Measurements from ENCODE around the gene EFNB1.

The EFNB1 gene

DNA sequence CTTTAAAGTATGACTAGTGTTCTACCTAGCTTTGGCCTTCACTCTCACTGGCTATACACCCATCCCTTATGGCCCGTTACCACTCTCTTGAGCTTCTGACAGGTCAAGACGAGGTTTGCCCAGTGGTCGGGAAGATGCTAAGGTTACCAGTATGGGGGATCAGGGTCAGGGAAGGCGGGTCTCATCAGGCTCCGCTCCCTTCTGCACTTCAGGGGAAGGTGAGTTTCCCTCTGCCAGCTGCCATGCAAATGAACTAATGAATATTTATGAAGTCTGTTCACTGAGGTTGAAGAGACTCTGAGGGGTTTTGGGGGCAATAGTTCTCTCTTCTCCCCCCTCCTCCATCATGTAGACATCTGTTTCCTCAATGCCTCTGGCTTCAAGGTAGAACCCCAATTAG, 6.6 kb downstream of the EFNB1 start:
- H3K4me1 ChIP-seq (ENCODE audit: insufficient read depth, low read length), result 0 out of 2 replicates have a peak, but pooled peaks cover 4% of the 10 kb centered on the region
- H3K36me3 ChIP-seq (ENCODE audit: insufficient read depth, low read length), result no peaks in the 10 kb centered on the region; the same call in 1 of the 2 replicates
- H3K9me3 ChIP-seq (ENCODE audit: insufficient read depth, low read depth, low read length), result no peaks in the 10 kb centered on the region
- H3K27me3 ChIP-seq (ENCODE audit: insufficient read depth, low read length), result peaks cover 59% of the 10 kb centered on the region
- no peak overlapping the region for H3K27ac ChIP-seq (ENCODE audit: low read depth, low read length)
- 97% methylated on average over 5 of the region's 5 CpGs for WGBS
- H3K4me3 ChIP-seq (ENCODE audit: low read length), result no peak overlapping the region
- H3K9ac ChIP-seq (ENCODE audit: low read depth, low read length), result no peak overlapping the region

GRCh38 chrX:68837119-68837518, 8.3 kb downstream of the EFNB1 start:
- Histone ChIP-seq H3K27me3 (ENCODE audit: insufficient read depth, low read length) (peaks cover 42% of the 10 kb centered on the region), H3K4me3 (ENCODE audit: low read length) (no peak overlapping the region), H3K9ac (ENCODE audit: low read depth, low read length) (no peak overlapping the region), H3K27ac (ENCODE audit: low read depth, low read length) (no peak overlapping the region), H3K36me3 (ENCODE audit: insufficient read depth, low read length) (peaks cover 6% of the 10 kb centered on the region; the same call in 1 of the 2 replicates), H3K4me1 (ENCODE audit: insufficient read depth, low read length) (0 out of 2 replicates have a peak, but pooled peaks cover 3% of the 10 kb centered on the region), H3K9me3 (ENCODE audit: insufficient read depth, low read depth, low read length) (no peaks in the 10 kb centered on the region)
- 96% methylated on average over 2 of the region's 3 CpGs for WGBS

GRCh38 chrX:68838571-68838910, 9.7 kb downstream of the EFNB1 start:
- Histone ChIP-seq H3K36me3 (ENCODE audit: insufficient read depth, low read length) (peaks cover 6% of the 10 kb centered on the region; the same call in 1 of the 2 replicates), H3K9me3 (ENCODE audit: insufficient read depth, low read depth, low read length) (no peaks in the 10 kb centered on the region), H3K4me3 (ENCODE audit: low read length) (no peak overlapping the region), H3K27me3 (ENCODE audit: insufficient read depth, low read length) (peaks cover 28% of the 10 kb centered on the region), H3K9ac (ENCODE audit: low read depth, low read length) (no peak overlapping the region), H3K27ac (ENCODE audit: low read depth, low read length) (no peak overlapping the region), H3K4me1 (ENCODE audit: insufficient read depth, low read length) (no peaks in the 10 kb centered on the region)
- 91% methylated on average over 7 of the region's 8 CpGs for WGBS

GRCh38 chrX:68839771-68840170, 10.9 kb downstream of the EFNB1 start:
- WGBS, result 95% methylated on average over 4 of the region's 4 CpGs
- Histone ChIP-seq H3K27me3 (ENCODE audit: insufficient read depth, low read length) (peaks cover 16% of the 10 kb centered on the region), H3K27ac (ENCODE audit: low read depth, low read length) (no peak overlapping the region), H3K4me1 (ENCODE audit: insufficient read depth, low read length) (no peaks in the 10 kb centered on the region), H3K9me3 (ENCODE audit: insufficient read depth, low read depth, low read length) (no peaks in the 10 kb centered on the region), H3K4me3 (ENCODE audit: low read length) (no peak overlapping the region), H3K36me3 (ENCODE audit: insufficient read depth, low read length) (peaks cover 6% of the 10 kb centered on the region; the same call in 1 of the 2 replicates), H3K9ac (ENCODE audit: low read depth, low read length) (no peak overlapping the region)

DNA sequence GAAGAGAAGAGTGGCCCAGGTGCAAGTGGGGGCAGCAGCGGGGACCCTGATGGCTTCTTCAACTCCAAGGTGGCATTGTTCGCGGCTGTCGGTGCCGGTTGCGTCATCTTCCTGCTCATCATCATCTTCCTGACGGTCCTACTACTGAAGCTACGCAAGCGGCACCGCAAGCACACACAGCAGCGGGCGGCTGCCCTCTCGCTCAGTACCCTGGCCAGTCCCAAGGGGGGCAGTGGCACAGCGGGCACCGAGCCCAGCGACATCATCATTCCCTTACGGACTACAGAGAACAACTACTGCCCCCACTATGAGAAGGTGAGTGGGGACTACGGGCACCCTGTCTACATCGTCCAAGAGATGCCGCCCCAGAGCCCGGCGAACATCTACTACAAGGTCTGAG, 11.4 kb downstream of the EFNB1 start:
- Histone ChIP-seq H3K9ac (ENCODE audit: low read depth, low read length) (no peak overlapping the region), H3K4me3 (ENCODE audit: low read length) (no peak overlapping the region), H3K4me1 (ENCODE audit: insufficient read depth, low read length) (no peaks in the 10 kb centered on the region), H3K27ac (ENCODE audit: low read depth, low read length) (no peak overlapping the region), H3K27me3 (ENCODE audit: insufficient read depth, low read length) (peaks cover 13% of the 10 kb centered on the region), H3K36me3 (ENCODE audit: insufficient read depth, low read length) (peaks cover 6% of the 10 kb centered on the region; the same call in 1 of the 2 replicates), H3K9me3 (ENCODE audit: insufficient read depth, low read depth, low read length) (no peaks in the 10 kb centered on the region)
- 97% methylated on average over 22 of the region's 22 CpGs for WGBS

GRCh38 chrX:68841251-68842049, 12.6 kb downstream of the EFNB1 start:
- Histone ChIP-seq H3K4me1 (ENCODE audit: insufficient read depth, low read length) (peaks cover 9% of the 10 kb centered on the region), H3K9ac (ENCODE audit: low read depth, low read length) (no peak overlapping the region), H3K27ac (ENCODE audit: low read depth, low read length) (no peak overlapping the region), H3K36me3 (ENCODE audit: insufficient read depth, low read length) (peaks cover 6% of the 10 kb centered on the region; the same call in 1 of the 2 replicates), H3K27me3 (ENCODE audit: insufficient read depth, low read length) (peaks cover 3% of the 10 kb centered on the region; the same call in 1 of the 2 replicates), H3K9me3 (ENCODE audit: insufficient read depth, low read depth, low read length) (no peaks in the 10 kb centered on the region), H3K4me3 (ENCODE audit: low read length) (no peak overlapping the region)
- WGBS, result 92% methylated on average over 5 of the region's 8 CpGs

DNA sequence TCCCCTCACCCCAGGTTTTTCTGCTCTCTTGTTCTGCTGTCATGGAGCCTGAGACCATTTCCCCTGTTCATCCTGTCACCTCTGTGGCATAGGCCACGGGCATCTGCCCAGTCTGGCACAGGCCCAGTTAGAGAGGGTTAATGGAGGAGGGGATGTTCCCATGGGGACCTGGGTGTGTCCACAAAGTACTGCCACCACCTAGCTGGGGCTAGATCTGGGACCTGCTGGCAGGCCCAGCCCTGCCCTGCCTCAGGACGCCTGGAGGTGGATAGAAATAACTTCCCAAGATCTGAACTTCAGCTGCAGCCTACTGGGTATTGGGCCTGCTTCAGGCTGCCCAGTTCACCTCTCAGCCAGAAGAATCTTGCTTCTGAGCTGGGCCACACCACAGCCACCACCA, 13.5 kb downstream of the EFNB1 start:
- peaks cover 15% of the 10 kb centered on the region for H3K4me1 ChIP-seq (ENCODE audit: insufficient read depth, low read length)

DNA sequence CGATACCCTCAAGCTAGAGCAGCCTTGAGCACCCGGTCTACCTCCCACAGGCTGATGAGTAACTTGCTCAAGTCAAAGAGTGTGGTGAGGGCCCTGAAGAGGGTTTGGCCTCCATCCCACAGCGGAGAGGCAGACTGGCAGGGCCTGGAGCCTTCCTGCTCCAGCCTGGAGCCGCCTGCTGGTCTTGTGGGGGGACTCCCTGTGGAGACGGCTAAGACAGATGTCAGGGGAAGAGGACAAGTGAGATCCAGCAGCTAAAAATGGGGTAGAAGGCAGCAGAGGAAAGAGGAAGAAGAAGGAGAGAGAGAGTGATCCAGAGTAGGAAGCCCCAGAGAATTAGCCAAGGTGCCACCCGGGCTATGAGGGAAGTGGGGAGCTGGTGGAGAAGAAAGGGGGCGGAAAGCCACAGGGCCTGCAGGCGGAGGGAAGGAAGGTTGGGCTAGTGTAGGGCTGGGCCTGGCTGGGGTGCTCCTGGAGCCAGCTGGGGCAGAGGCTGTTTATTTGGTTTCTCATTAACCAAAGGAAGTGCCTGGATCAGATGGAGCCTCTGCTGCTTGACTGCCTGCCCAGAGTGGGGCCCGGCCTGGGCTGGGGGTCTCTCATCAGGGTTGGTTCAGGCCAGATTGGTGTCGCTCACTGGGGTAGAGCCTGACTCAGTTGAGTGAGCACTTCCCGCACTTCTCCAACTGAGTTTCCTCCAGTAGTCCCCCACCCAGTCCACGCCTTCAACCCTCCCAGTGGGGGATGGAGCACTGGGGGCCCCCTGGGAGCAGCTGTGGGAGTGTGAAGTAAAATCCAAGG, 14.2 kb downstream of the EFNB1 start:
- H3K4me1 ChIP-seq (ENCODE audit: insufficient read depth, low read length), result peaks cover 19% of the 10 kb centered on the region
- WGBS, result 88% methylated on average over 9 of the region's 12 CpGs
- peaks cover 8% of the 10 kb centered on the region for H3K27me3 ChIP-seq (ENCODE audit: insufficient read depth, low read length)
- peaks cover 6% of the 10 kb centered on the region; the same call in 1 of the 2 replicates for H3K36me3 ChIP-seq (ENCODE audit: insufficient read depth, low read length)
- H3K9ac ChIP-seq (ENCODE audit: low read depth, low read length), result no peak overlapping the region
- no peaks in the 10 kb centered on the region for H3K9me3 ChIP-seq (ENCODE audit: insufficient read depth, low read depth, low read length)
- H3K4me3 ChIP-seq (ENCODE audit: low read length), result no peak overlapping the region
- H3K27ac ChIP-seq (ENCODE audit: low read depth, low read length), result no peak overlapping the region

More for the DNA sequence above, 13.5 kb downstream of the EFNB1 start:
- WGBS, result 100% methylated on average over 2 of the region's 2 CpGs
- no peaks in the 10 kb centered on the region for H3K9me3 ChIP-seq (ENCODE audit: insufficient read depth, low read depth, low read length)
- H3K27ac ChIP-seq (ENCODE audit: low read depth, low read length), result no peak overlapping the region
- peaks cover 2% of the 10 kb centered on the region for H3K27me3 ChIP-seq (ENCODE audit: insufficient read depth, low read length)
- H3K4me3 ChIP-seq (ENCODE audit: low read length), result no peak overlapping the region
- H3K36me3 ChIP-seq (ENCODE audit: insufficient read depth, low read length), result peaks cover 6% of the 10 kb centered on the region; the same call in 1 of the 2 replicates
- H3K9ac ChIP-seq (ENCODE audit: low read depth, low read length), result no peak overlapping the region

- Histone ChIP-seq H3K36me3 (ENCODE audit: insufficient read depth, low read length) (peaks cover 6% of the 10 kb centered on the region; the same call in 1 of the 2 replicates), H3K27ac (ENCODE audit: low read depth, low read length) (no peak overlapping the region), H3K4me1 (ENCODE audit: insufficient read depth, low read length) (peaks cover 19% of the 10 kb centered on the region), H3K9ac (ENCODE audit: low read depth, low read length) (no peak overlapping the region), H3K4me3 (ENCODE audit: low read length) (no peak overlapping the region), H3K9me3 (ENCODE audit: insufficient read depth, low read depth, low read length) (no peaks in the 10 kb centered on the region), H3K27me3 (ENCODE audit: insufficient read depth, low read length) (peaks cover 18% of the 10 kb centered on the region)
- 86% methylated on average over 1 of the region's 1 CpG for WGBS
Measured at GRCh38 chrX:68843992-68844391, 15.2 kb downstream of the EFNB1 start.

DNA sequence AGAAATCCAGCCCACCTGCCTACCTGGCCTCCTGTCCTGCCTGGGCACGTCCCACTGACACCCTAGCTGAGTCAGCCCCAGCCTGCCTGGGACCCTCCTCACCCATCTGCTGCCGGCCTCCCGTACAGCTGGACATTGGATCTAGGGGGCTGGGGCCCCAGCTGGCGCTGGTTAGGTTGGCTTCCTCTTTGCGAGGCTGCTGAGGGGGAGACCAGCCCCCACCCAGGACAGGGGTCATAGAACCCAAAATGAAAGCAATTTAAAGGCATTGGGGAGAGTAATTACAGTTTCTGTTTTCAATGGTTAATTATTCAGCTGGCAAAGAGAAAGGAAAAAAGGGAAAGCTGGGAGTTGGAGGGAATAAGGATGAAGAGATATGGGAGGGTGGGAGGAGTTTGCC, 15.8 kb downstream of the EFNB1 start:
- 95% methylated on average over 5 of the region's 5 CpGs for WGBS
- Histone ChIP-seq H3K36me3 (ENCODE audit: insufficient read depth, low read length) (peaks cover 6% of the 10 kb centered on the region; the same call in 1 of the 2 replicates), H3K27me3 (ENCODE audit: insufficient read depth, low read length) (peaks cover 23% of the 10 kb centered on the region), H3K9ac (ENCODE audit: low read depth, low read length) (no peak overlapping the region), H3K4me3 (ENCODE audit: low read length) (no peak overlapping the region), H3K4me1 (ENCODE audit: insufficient read depth, low read length) (peaks cover 19% of the 10 kb centered on the region), H3K9me3 (ENCODE audit: insufficient read depth, low read depth, low read length) (no peaks in the 10 kb centered on the region), H3K27ac (ENCODE audit: low read depth, low read length) (no peak overlapping the region)

DNA sequence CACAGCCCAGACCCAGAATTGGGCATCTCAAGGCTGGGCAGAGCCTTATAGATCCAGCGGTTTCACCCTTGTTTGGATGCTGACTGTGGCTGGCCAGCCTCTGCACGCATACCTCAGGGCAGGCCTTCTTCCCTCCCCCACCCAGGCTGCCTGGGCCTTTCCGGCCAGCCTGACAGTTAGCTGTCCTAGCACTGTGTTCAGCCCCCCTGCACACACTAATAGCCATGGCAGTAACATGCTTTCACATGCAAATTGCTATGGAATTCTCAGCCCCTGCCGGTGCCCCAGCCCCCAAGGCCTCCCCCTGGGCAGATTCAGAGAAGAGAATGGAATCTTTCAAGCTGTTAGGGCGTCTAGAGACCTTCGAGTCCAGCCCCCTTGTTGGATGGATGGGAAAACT, 17.7 kb downstream of the EFNB1 start:
- no peaks in the 10 kb centered on the region for H3K9me3 ChIP-seq (ENCODE audit: insufficient read depth, low read depth, low read length)
- no peaks in the 10 kb centered on the region; the same call in 1 of the 2 replicates for H3K36me3 ChIP-seq (ENCODE audit: insufficient read depth, low read length)
- peak overlapping the region; percentile 77 for H3K27ac ChIP-seq (ENCODE audit: low read depth, low read length)
- peaks cover 23% of the 10 kb centered on the region for H3K27me3 ChIP-seq (ENCODE audit: insufficient read depth, low read length)
- peaks cover 19% of the 10 kb centered on the region for H3K4me1 ChIP-seq (ENCODE audit: insufficient read depth, low read length)
- 4% methylated on average over 6 of the region's 6 CpGs for WGBS
- H3K4me3 ChIP-seq (ENCODE audit: low read length), result peak overlapping the region; percentile 14
- H3K9ac ChIP-seq (ENCODE audit: low read depth, low read length), result no peak overlapping the region

All from HUES64 (cell line).